Measurements from ENCODE around the gene MUS81. TPM values are rescaled to one million over a fixed set of nuclear protein-coding genes. Genes with fewer than 3 reads are reported as not detected.

The MUS81 gene
- total RNA-seq, 2 experiments from 2014 or later, result 102 to 130 TPM

DNA sequence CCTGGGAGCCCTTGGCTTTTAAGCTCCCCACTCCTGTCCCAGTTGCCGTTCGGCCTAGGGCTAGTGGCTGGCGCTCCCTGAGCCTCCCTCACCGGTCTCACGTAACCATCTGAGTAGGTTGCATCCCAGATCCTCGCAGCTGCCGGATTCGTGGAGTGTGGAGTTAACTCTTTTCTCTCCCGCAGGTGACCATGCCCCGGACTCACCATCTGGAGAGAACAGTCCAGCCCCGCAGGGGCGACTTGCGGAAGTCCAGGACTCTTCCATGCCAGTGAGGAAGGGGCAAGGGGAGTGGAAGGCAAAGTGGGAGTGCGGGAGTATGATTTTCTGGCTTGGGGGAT, 902 bp downstream of the MUS81 start:
- Histone ChIP-seq H3K4me2 (ENCODE audit: low read length) (peak overlapping the region; percentile 96), H3K9me2 (ENCODE audit: insufficient read depth, low read length) (no peaks in the 10 kb centered on the region), H2AFZ (ENCODE audit: low read length) (no peak overlapping the region; the same call in 1 of the 2 replicates), H3K4me1 (ENCODE audit: insufficient read depth, low read length, poor library complexity, severe bottlenecking) (peaks cover 29% of the 10 kb centered on the region), H3K36me3 (ENCODE audit: insufficient read depth, low read length) (peaks cover 61% of the 10 kb centered on the region), H3K27ac (ENCODE audit: low read depth, low read length, poor library complexity, severe bottlenecking) (peak overlapping the region; percentile 93), H3K4me3 (ENCODE audit: low read depth, low read length, poor library complexity, severe bottlenecking) (peak overlapping the region; percentile 99), H3K9me3 (ENCODE audit: low read length) (no peaks in the 10 kb centered on the region), H3K79me2 (ENCODE audit: insufficient read depth, low read depth, low read length) (peaks cover 30% of the 10 kb centered on the region), H4K20me1 (ENCODE audit: insufficient read depth, low read length) (peaks cover 11% of the 10 kb centered on the region)
- ChIA-PET POLR2A (interaction anchor here (1.4 to 3.9 kb wide), 3 partner anchors 13 to 132 kb away, joined by 3 to 59 read pairs (median 5); partner anchors contain the start of genes CCDC85B and FIBP), CTCF (ENCODE audit: unreplicated experiment) (interaction anchor here (0.7 to 2.0 kb wide), 3 partner anchors 24 to 141 kb away, joined by 3 to 12 read pairs (median 3); partner anchors contain the start of genes CCDC85B and RNASEH2C)
- no TSS peak for BruUV-seq (replicated peaks)
- intact Hi-C loops (cut with micrococcal nuclease; ENCODE audit: unreplicated experiment), result no loop called here
- TF ChIP-seq CTCF (conservative IDR thresholded peaks at IDR 0.05; ENCODE audit: low read length) (no peak), EZH2phosphoT487 (IDR thresholded peaks at IDR 0.05; ENCODE audit: borderline replicate concordance, low read depth, low read length) (no peak)
- no peak for DNase-seq (ENCODE audit: low spot score)

- Histone ChIP-seq H3K27ac (ENCODE audit: low read depth, low read length, poor library complexity, severe bottlenecking) (peak overlapping the region; percentile 93), H3K9me2 (ENCODE audit: insufficient read depth, low read length) (no peaks in the 10 kb centered on the region), H3K4me1 (ENCODE audit: insufficient read depth, low read length, poor library complexity, severe bottlenecking) (peaks cover 23% of the 10 kb centered on the region), H4K20me1 (ENCODE audit: insufficient read depth, low read length) (peaks cover 6% of the 10 kb centered on the region), H3K4me3 (ENCODE audit: low read depth, low read length, poor library complexity, severe bottlenecking) (peak overlapping the region; percentile 99), H3K79me2 (ENCODE audit: insufficient read depth, low read depth, low read length) (peaks cover 25% of the 10 kb centered on the region), H2AFZ (ENCODE audit: low read length) (no peak overlapping the region), H3K4me2 (ENCODE audit: low read length) (peak overlapping the region; percentile 96), H3K36me3 (ENCODE audit: insufficient read depth, low read length) (peaks cover 61% of the 10 kb centered on the region), H3K9me3 (ENCODE audit: low read length) (no peaks in the 10 kb centered on the region)
- intact Hi-C loops (cut with micrococcal nuclease; ENCODE audit: unreplicated experiment), result no loop called here
- no TSS peak for BruUV-seq (replicated peaks)
- CTCF ChIA-PET (ENCODE audit: unreplicated experiment), result interaction anchor here (0.7 to 0.9 kb wide), 2 partner anchors 23 to 141 kb away, joined by 3 read pairs; partner anchors contain the start of gene RNASEH2C
- no peak for TF ChIP-seq CTCF (conservative IDR thresholded peaks at IDR 0.05; ENCODE audit: low read length)
- no peak for TF ChIP-seq EZH2phosphoT487 (IDR thresholded peaks at IDR 0.05; ENCODE audit: borderline replicate concordance, low read depth, low read length)
- no peak for DNase-seq (ENCODE audit: low spot score)
- POLR2A ChIA-PET, result interaction anchor here (2.1 to 3.9 kb wide), 2 partner anchors 12 to 27 kb away, joined by 5 to 59 read pairs; partner anchors contain the start of genes CCDC85B and FIBP
Observed at GRCh38 chr11:65861533-65862183, 1.4 kb downstream of the MUS81 start.

- ChIA-PET CTCF (ENCODE audit: unreplicated experiment) (no interaction called here), POLR2A (interaction anchor here (2.1 kb wide), 1 partner anchor 12 kb away, joined by 5 read pairs; no protein-coding TSS in a partner anchor)
- Histone ChIP-seq H3K4me2 (ENCODE audit: low read length) (peak overlapping the region; percentile 96), H3K4me1 (ENCODE audit: insufficient read depth, low read length, poor library complexity, severe bottlenecking) (peaks cover 27% of the 10 kb centered on the region), H2AFZ (ENCODE audit: low read length) (no peak overlapping the region), H3K27ac (ENCODE audit: low read depth, low read length, poor library complexity, severe bottlenecking) (no peak overlapping the region), H3K9me2 (ENCODE audit: insufficient read depth, low read length) (no peaks in the 10 kb centered on the region), H4K20me1 (ENCODE audit: insufficient read depth, low read length) (peaks cover 4% of the 10 kb centered on the region; the same call in 1 of the 2 replicates), H3K79me2 (ENCODE audit: insufficient read depth, low read depth, low read length) (peaks cover 19% of the 10 kb centered on the region), H3K36me3 (ENCODE audit: insufficient read depth, low read length) (peaks cover 61% of the 10 kb centered on the region), H3K4me3 (ENCODE audit: low read depth, low read length, poor library complexity, severe bottlenecking) (no peak overlapping the region), H3K9me3 (ENCODE audit: low read length) (no peaks in the 10 kb centered on the region)
- no peak for DNase-seq (ENCODE audit: low spot score)
- no TSS peak for BruUV-seq (replicated peaks)
- TF ChIP-seq CTCF (conservative IDR thresholded peaks at IDR 0.05; ENCODE audit: low read length) (no peak), EZH2phosphoT487 (IDR thresholded peaks at IDR 0.05; ENCODE audit: borderline replicate concordance, low read depth, low read length) (no peak)
- intact Hi-C loops (cut with micrococcal nuclease; ENCODE audit: unreplicated experiment), result no loop called here
Observed at GRCh38 chr11:65862191-65862735, 2.0 kb downstream of the MUS81 start.
